GM12891 (cell line): ENCODE measurements around the gene NSF.
"Not testable (repeated sequence)": the region's sequence is repeated elsewhere in the genome, so short reads cannot be mapped to it uniquely, and the experiment has no call there.

ENCODE experiments used
- PAX5 ChIP-seq: IDR thresholded peaks from 2 replicates; pipeline ENCODE4 v1.6.1; 2011; ENCODE audit warnings: low read length, moderate library complexity, mild to moderate bottlenecking; ENCODE audit not compliant: insufficient read depth, severe bottlenecking
- POLR2A ChIP-seq: IDR thresholded peaks from 2 replicates; pipeline ENCODE4 v1.6.1; 2011; ENCODE audit warnings: low read depth, low read length, control low read depth
- POLR2AphosphoS5 ChIP-seq: IDR thresholded peaks from 2 replicates; pipeline ENCODE4 v1.6.1; 2011; ENCODE audit warnings: low read depth, low read length, control low read depth
- POU2F2 ChIP-seq: IDR thresholded peaks from 2 replicates; pipeline ENCODE4 v1.6.1; 2011; ENCODE audit warnings: low read depth, mild to moderate bottlenecking, control low read depth, low read length, moderate library complexity
- SPI1 ChIP-seq: IDR thresholded peaks from 2 replicates; pipeline ENCODE4 v1.6.1; 2011; ENCODE audit warnings: low read depth, low read length, control low read depth
- TAF1 ChIP-seq: IDR thresholded peaks from 2 replicates; pipeline ENCODE4 v1.6.1; 2011; ENCODE audit warnings: low read depth, low read length, control low read depth

DNA sequence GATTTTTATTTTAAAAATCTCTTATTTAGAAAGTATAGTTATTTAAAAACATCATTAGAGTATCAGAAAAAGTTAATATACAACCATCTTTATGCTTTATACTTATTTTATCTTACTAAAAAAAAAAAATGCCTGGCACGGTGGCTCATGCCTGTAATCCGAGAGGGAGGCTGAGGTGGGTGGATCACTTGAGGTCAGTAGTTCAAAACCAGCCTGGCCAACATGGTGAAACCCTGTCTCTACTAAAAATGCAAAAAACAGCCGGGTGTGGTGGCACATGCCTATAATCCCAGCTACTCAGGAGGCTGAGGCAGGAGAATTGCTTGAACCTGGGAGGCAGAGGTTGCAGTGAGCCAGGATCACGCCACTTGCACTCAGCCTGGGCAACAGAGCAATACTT lies 167.1 kb downstream of the NSF start:
- TF ChIP-seq POLR2AphosphoS5, POLR2A, TAF1, PAX5, SPI1, POU2F2: not testable (repeated sequence)
